ENCODE results near the gene LARP1. TPM values are rescaled to one million over a fixed set of nuclear protein-coding genes. Genes with fewer than 3 reads are reported as not detected.

The LARP1 gene
- total and polyA plus RNA-seq, 2 donors (not counting 1 experiment from before 2014, with no cell fraction given) = 59.6 to 150 TPM

- Mint-ChIP-seq H3K27me3 (no peaks in the 10 kb centered on the region), H3K4me1 (peaks cover 45% of the 10 kb centered on the region), H3K27ac (peak overlapping the region; percentile 61), H3K4me3 (no peak overlapping the region), H3K9me3 (ENCODE audit: insufficient read depth) (no peaks in the 10 kb centered on the region)
- no peak for TF ChIP-seq CTCF (IDR thresholded peaks at IDR 0.05)
- no peak for TF ChIP-seq EZH2 (IDR thresholded peaks at IDR 0.05; ENCODE audit: borderline replicate concordance, insufficient read depth, low read depth, low read length, poor library complexity, severe bottlenecking)
- POLR2A ChIA-PET = no interaction called here
- whole genome bisulfite sequencing (ENCODE audit: insufficient coverage) = 40% methylated on average over 1 of the region's 3 CpGs
- Histone ChIP-seq H3K9ac (ENCODE audit: low read length) (peak overlapping the region; percentile 2), H4K20me1 (ENCODE audit: control insufficient read depth, insufficient read depth, low read length, poor library complexity, severe bottlenecking) (peaks cover 57% of the 10 kb centered on the region), H3K4me3 (ENCODE audit: control extremely low read depth in 1 of 5, extremely low read depth in 1 of 5, insufficient read depth in 1 of 5, low read depth in 2 of 5, low read length in 4 of 5) (no peak overlapping the region), H3K27me3 (replicated peaks in 1 of 4; ENCODE audit: control extremely low read depth in 1 of 4, control insufficient read depth in 3 of 4, insufficient read depth in 4 of 4, low read length in 3 of 4) (no peaks in the 10 kb centered on the region), H3K79me2 (ENCODE audit: control insufficient read depth, insufficient read depth, low read length) (peaks cover 39% of the 10 kb centered on the region), H3K4me1 (ENCODE audit: control insufficient read depth in 2 of 2, insufficient read depth in 2 of 2, low read length in 2 of 2) (peaks cover 32 to 44% of the 10 kb centered on the region in 2 donors), H3K27ac (ENCODE audit: low read length in 2 of 2) (peak overlapping the region in 1 of 2 donors; percentile 64), H3K9me3 (ENCODE audit: control extremely low read depth in 1 of 3, control insufficient read depth in 2 of 3, insufficient read depth in 1 of 3, low read length in 2 of 3) (no peaks in the 10 kb centered on the region), H2AFZ (ENCODE audit: insufficient read depth, low read depth, low read length, poor library complexity, severe bottlenecking) (no peak overlapping the region), H3K4me2 (replicated peaks; ENCODE audit: low read depth, low read length, poor library complexity, severe bottlenecking) (peak overlapping the region; percentile 33), H3K36me3 (replicated peaks in 1 of 2; ENCODE audit: control extremely low read depth in 1 of 2, control insufficient read depth in 1 of 2, extremely low read depth in 1 of 2, insufficient read depth in 2 of 2, low read length in 1 of 2) (peaks cover 10 to 50% of the 10 kb centered on the region in 2 experiments)
- intact Hi-C loops (cut with micrococcal nuclease) = no loop called here
- no peak for DNase-seq
- CTCF ChIA-PET = no interaction called here
- peak; percentile 47 for ATAC-seq (ENCODE audit: low read depth)
Measured at GRCh38 chr5:154791535-154791934, 36.4 kb downstream of the LARP1 start.

GRCh38 chr5:154793599-154794524 is 38.7 kb downstream of the LARP1 start:
- H3K4me1 ChIP-seq (ENCODE audit: control insufficient read depth in 2 of 2, insufficient read depth in 2 of 2, low read length in 2 of 2) = peaks cover 12 to 24% of the 10 kb centered on the region in 2 donors
- no peak overlapping the region for H3K4me2 ChIP-seq (replicated peaks; ENCODE audit: low read depth, low read length, poor library complexity, severe bottlenecking)
- H3K27me3 Mint-ChIP-seq = no peaks in the 10 kb centered on the region
- H3K27ac ChIP-seq (ENCODE audit: low read length in 2 of 2) = no peak overlapping the region
- ATAC-seq (ENCODE audit: low read depth) (no peak), DNase-seq (no peak)
- POLR2A ChIA-PET = no interaction called here
- 100% methylated on average over 8 of the region's 32 CpGs for WGBS (ENCODE audit: insufficient coverage)
- no peak overlapping the region for H3K4me3 Mint-ChIP-seq
- H2AFZ ChIP-seq (ENCODE audit: insufficient read depth, low read depth, low read length, poor library complexity, severe bottlenecking) = no peak overlapping the region
- peak overlapping the region; percentile 5 for H3K27ac Mint-ChIP-seq
- TF ChIP-seq EZH2 (IDR thresholded peaks at IDR 0.05; ENCODE audit: borderline replicate concordance, insufficient read depth, low read depth, low read length, poor library complexity, severe bottlenecking) = no peak
- TF ChIP-seq CTCF (IDR thresholded peaks at IDR 0.05) = no peak
- no peaks in the 10 kb centered on the region for H3K27me3 ChIP-seq (replicated peaks in 1 of 4; ENCODE audit: control extremely low read depth in 1 of 4, control insufficient read depth in 3 of 4, insufficient read depth in 4 of 4, low read length in 3 of 4)
- CTCF ChIA-PET = interaction anchor here (0.6 to 1.1 kb wide), 2 partner anchors 144 to 163 kb away, joined by 3 to 4 read pairs; no protein-coding TSS in a partner anchor
- H3K79me2 ChIP-seq (ENCODE audit: control insufficient read depth, insufficient read depth, low read length) = peaks cover 19% of the 10 kb centered on the region
- H3K9me3 Mint-ChIP-seq (ENCODE audit: insufficient read depth) = no peaks in the 10 kb centered on the region
- H3K9ac ChIP-seq (ENCODE audit: low read length) = no peak overlapping the region
- H3K4me1 Mint-ChIP-seq = peaks cover 23% of the 10 kb centered on the region
- H3K9me3 ChIP-seq (ENCODE audit: control extremely low read depth in 1 of 3, control insufficient read depth in 2 of 3, insufficient read depth in 1 of 3, low read length in 2 of 3) = no peaks in the 10 kb centered on the region
- intact Hi-C loops (cut with micrococcal nuclease) = no loop called here
- H3K36me3 ChIP-seq (replicated peaks in 1 of 2; ENCODE audit: control extremely low read depth in 1 of 2, control insufficient read depth in 1 of 2, extremely low read depth in 1 of 2, insufficient read depth in 2 of 2, low read length in 1 of 2) = peaks cover 10 to 67% of the 10 kb centered on the region in 2 experiments
- H3K4me3 ChIP-seq (ENCODE audit: control extremely low read depth in 1 of 5, extremely low read depth in 1 of 5, insufficient read depth in 1 of 5, low read depth in 2 of 5, low read length in 4 of 5) = no peak overlapping the region
- H4K20me1 ChIP-seq (ENCODE audit: control insufficient read depth, insufficient read depth, low read length, poor library complexity, severe bottlenecking) = peaks cover 33% of the 10 kb centered on the region
